A673 (cell line): ENCODE data around the gene EVA1A. TPM values are rescaled to one million over a fixed set of nuclear protein-coding genes. Genes with fewer than 3 reads are reported as not detected.

Experiments used
- BruUV-seq: library from RNA; stranded (reverse); fragments of 400-500 nt; replicated peaks from 2 replicates; lab custom pipeline; 2021; lab: Mats Ljungman, UMichigan
- CTCF ChIA-PET: fragments of 300-600 bp; sonication (Branson Sonifier 250); formaldehyde crosslinking; loops from one replicate; lab custom pipeline; 2022; ENCODE audit warnings: antibody characterized with exemption; lab: Charles Lee
- POLR2A ChIA-PET: fragments of 300-600 bp; sonication (Branson Sonifier 250); formaldehyde crosslinking; loops from one replicate; lab custom pipeline; 2022; ENCODE audit warnings: antibody characterized with exemption; ENCODE audit not compliant: low non-redundant PET; lab: Charles Lee
- DNase-seq: peaks from one replicate; pipeline ENCODE4 v3.0.0-alpha.2; 2015; ENCODE audit warnings: low spot score
- H3K27ac ChIP-seq: fragments of 200-600 bp; sonication (generic); 2 replicates; pipeline ENCODE4 v1.5.1; 2016; ENCODE audit warnings: mixed run types, low read depth, mild to moderate bottlenecking, mixed read lengths, antibody characterized with exemption, low read length; ENCODE audit not compliant: poor library complexity, severe bottlenecking
- H3K27me3 ChIP-seq: fragments of 200-600 bp; sonication (generic); replicated peaks from 2 replicates; pipeline ENCODE4 v1.6.1; 2017; ENCODE audit warnings: mixed run types, low read depth, mild to moderate bottlenecking, mixed read lengths, antibody characterized with exemption, low read length; ENCODE audit not compliant: insufficient read depth, poor library complexity
- H3K36me3 ChIP-seq: fragments of 200-600 bp; sonication (generic); 2 replicates; pipeline ENCODE4 v1.6.1; 2016; ENCODE audit warnings: mixed run types, mild to moderate bottlenecking, mixed read lengths, antibody characterized with exemption, low read length; ENCODE audit not compliant: insufficient read depth, poor library complexity, severe bottlenecking
- H3K4me1 ChIP-seq: fragments of 200-600 bp; sonication (generic); 2 replicates; pipeline ENCODE4 v1.6.1; 2017; ENCODE audit warnings: mixed run types, mild to moderate bottlenecking, mixed read lengths, antibody characterized with exemption, low read length; ENCODE audit not compliant: insufficient read depth, poor library complexity, severe bottlenecking
- H3K4me3 ChIP-seq: fragments of 200-600 bp; sonication (generic); 2 replicates; pipeline ENCODE4 v1.5.1; 2016; ENCODE audit warnings: low read depth, mixed run types, mild to moderate bottlenecking, mixed read lengths, low read length; ENCODE audit not compliant: poor library complexity, severe bottlenecking
- H3K9me3 ChIP-seq: fragments of 200-600 bp; sonication (generic); 2 replicates; pipeline ENCODE4 v1.6.1; 2016; ENCODE audit warnings: mixed run types, low read depth, mild to moderate bottlenecking, mixed read lengths, antibody characterized with exemption, low read length; ENCODE audit not compliant: poor library complexity, severe bottlenecking
- EZH2 ChIP-seq: fragments of 200-600 bp; sonication (generic); IDR thresholded peaks from 2 replicates; pipeline ENCODE4 v1.6.1; 2017; ENCODE audit warnings: borderline replicate concordance, low read depth, mild to moderate bottlenecking, mixed read lengths, antibody characterized with exemption, low read length; ENCODE audit not compliant: poor library complexity, severe bottlenecking
- intact Hi-C: fragments of 100-400 bp; cut with micrococcal nuclease; formaldehyde crosslinking; loops from one replicate; pipeline ENCODE4 v1.10.0; 2022; ENCODE audit not compliant: unreplicated experiment
- total RNA-seq: library from RNA; stranded (reverse); gene quantifications from 2 replicates; pipeline ENCODE4 v1.2.3, GENCODE V29; 2021
- TF ChIP-seq, protein P1 (sequence below): fragments of 300-800, 200-600 bp; sonication (generic); conservative IDR thresholded peaks from 2 replicates; pipeline ENCODE4 v1.5.1; 2017; ENCODE audit warnings: low read depth, mild to moderate bottlenecking, antibody characterized with exemption, low read length, moderate library complexity, mixed read lengths

EVA1A gene
- total RNA-seq, 1 experiment from 2014 or later: 4.3 TPM

- POLR2A ChIA-PET: no interaction called here
- intact Hi-C loops: no loop called here
- no TSS peak for BruUV-seq
Observed at GRCh38 chr2:75564026-75564688, 3.4 kb upstream of the EVA1A start.

DNA sequence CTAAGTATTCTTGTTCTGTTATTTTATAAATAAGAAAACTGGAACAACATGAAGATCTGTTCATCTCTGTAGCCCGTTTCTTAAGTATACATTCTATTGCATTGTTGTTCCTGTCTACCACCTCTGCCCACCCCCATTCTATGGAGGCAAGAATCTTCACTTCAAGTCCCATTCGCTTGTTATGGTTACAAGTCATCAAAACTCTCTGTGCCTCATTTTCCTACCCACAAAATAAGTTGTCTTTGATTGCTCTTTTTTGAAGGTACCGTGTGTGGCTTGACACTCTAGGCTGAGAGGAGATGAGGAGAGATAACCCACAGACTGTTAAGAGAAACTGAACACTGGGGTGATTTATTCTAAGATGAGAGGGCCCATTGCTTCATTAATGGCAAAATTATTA lies 2.9 kb upstream of the EVA1A start:
- intact Hi-C loops: no loop called here
- Histone ChIP-seq H3K27me3 (no peaks in the 10 kb centered on the region), H3K27ac (no peak overlapping the region), H3K4me1 (peaks cover 18% of the 10 kb centered on the region), H3K4me3 (no peak overlapping the region), H3K36me3 (no peaks in the 10 kb centered on the region), H3K9me3 (no peaks in the 10 kb centered on the region)
- DNase-seq: no peak
- BruUV-seq: no TSS peak
- ChIA-PET POLR2A (no interaction called here), CTCF (no interaction called here)
- no peak for TF ChIP-seq EZH2
- TF ChIP-seq, protein P1, sequence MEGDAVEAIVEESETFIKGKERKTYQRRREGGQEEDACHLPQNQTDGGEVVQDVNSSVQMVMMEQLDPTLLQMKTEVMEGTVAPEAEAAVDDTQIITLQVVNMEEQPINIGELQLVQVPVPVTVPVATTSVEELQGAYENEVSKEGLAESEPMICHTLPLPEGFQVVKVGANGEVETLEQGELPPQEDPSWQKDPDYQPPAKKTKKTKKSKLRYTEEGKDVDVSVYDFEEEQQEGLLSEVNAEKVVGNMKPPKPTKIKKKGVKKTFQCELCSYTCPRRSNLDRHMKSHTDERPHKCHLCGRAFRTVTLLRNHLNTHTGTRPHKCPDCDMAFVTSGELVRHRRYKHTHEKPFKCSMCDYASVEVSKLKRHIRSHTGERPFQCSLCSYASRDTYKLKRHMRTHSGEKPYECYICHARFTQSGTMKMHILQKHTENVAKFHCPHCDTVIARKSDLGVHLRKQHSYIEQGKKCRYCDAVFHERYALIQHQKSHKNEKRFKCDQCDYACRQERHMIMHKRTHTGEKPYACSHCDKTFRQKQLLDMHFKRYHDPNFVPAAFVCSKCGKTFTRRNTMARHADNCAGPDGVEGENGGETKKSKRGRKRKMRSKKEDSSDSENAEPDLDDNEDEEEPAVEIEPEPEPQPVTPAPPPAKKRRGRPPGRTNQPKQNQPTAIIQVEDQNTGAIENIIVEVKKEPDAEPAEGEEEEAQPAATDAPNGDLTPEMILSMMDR: no peak

More at GRCh38 chr2:75564026-75564688, 3.4 kb upstream of the EVA1A start:
- CTCF ChIA-PET: no interaction called here
- H3K36me3 ChIP-seq: no peaks in the 10 kb centered on the region
- no peak overlapping the region for H3K27ac ChIP-seq
- H3K4me1 ChIP-seq: peaks cover 18% of the 10 kb centered on the region
- DNase-seq: no peak
- no peaks in the 10 kb centered on the region for H3K9me3 ChIP-seq
- no peaks in the 10 kb centered on the region for H3K27me3 ChIP-seq
- H3K4me3 ChIP-seq: no peak overlapping the region
- no peak for TF ChIP-seq EZH2
- TF ChIP-seq, protein P1: no peak

GRCh38 chr2:75562513-75562864 lies 1.8 kb upstream of the EVA1A start:
- intact Hi-C loops: no loop called here
- ChIA-PET POLR2A (no interaction called here), CTCF (no interaction called here)
- Histone ChIP-seq H3K4me1 (peaks cover 18% of the 10 kb centered on the region), H3K27ac (no peak overlapping the region), H3K9me3 (no peaks in the 10 kb centered on the region), H3K27me3 (no peaks in the 10 kb centered on the region), H3K4me3 (no peak overlapping the region), H3K36me3 (no peaks in the 10 kb centered on the region)
- TF ChIP-seq, protein P1: no peak
- no peak for TF ChIP-seq EZH2
- no peak for DNase-seq
- BruUV-seq: no TSS peak
